ENCODE data around the gene MBD3L3. TPM values are rescaled to one million over a fixed set of nuclear protein-coding genes. Genes with fewer than 3 reads are reported as not detected.
"Not testable (repeated sequence)": the region's sequence is repeated elsewhere in the genome, so short reads cannot be mapped to it uniquely, and the experiment has no call there.

MBD3L3 gene
- total RNA-seq, 4 donors from 2014 or later: not detected

DNA sequence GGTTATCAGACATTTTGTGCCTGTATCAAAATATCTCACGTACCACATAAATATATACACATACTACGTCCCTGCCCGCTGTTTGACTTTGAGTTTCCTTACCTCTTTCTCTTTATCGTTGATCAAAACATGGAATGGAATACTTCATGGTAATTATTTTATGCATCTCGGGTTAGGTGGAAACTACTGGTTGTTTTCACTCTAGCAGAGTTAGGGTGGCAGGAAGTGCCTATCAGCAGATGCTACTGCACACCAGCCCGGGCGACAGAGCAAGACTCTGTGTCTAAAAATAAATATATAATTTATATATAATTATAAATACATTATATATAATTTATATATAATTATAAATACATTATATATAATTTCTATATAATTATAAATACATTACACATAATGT lies 5.6 kb downstream of the MBD3L3 start:
- H3K27ac ChIP-seq; H3K27me3 ChIP-seq; DNase-seq; H3K4me1 ChIP-seq; ATAC-seq; in situ Hi-C loops (cut with MboI; ENCODE audit: low sequenced_read_pairs in 4 of 4); intact Hi-C loops (cut with DNase I; ENCODE audit: low total_unique reads); H3K36me3 ChIP-seq; H3K9me3 ChIP-seq; H3K4me3 ChIP-seq: not testable (repeated sequence)

- H3K27ac ChIP-seq; H3K27me3 ChIP-seq; DNase-seq; intact Hi-C loops (cut with DNase I; ENCODE audit: low total_unique reads); ATAC-seq; H3K9me3 ChIP-seq; in situ Hi-C loops (cut with MboI; ENCODE audit: low sequenced_read_pairs in 4 of 4); H3K4me3 ChIP-seq; H3K36me3 ChIP-seq; H3K4me1 ChIP-seq: not testable (repeated sequence)
These were observed 7.1 kb downstream of the MBD3L3 start for GRCh38 chr19:7051421-7051820.

- DNase-seq; H3K27ac ChIP-seq; intact Hi-C loops (cut with DNase I; ENCODE audit: low total_unique reads); H3K4me1 ChIP-seq; ATAC-seq; H3K36me3 ChIP-seq; H3K9me3 ChIP-seq; H3K4me3 ChIP-seq; H3K27me3 ChIP-seq; in situ Hi-C loops (cut with MboI; ENCODE audit: low sequenced_read_pairs in 4 of 4): not testable (repeated sequence)
These were observed 9.5 kb downstream of the MBD3L3 start, which contains the start of gene MBD3L2 for GRCh38 chr19:7049021-7049420. Gene MBD3L2 (plus strand): TSS chr19:7049321. CDS start chr19:7049374, 53 bp downstream.

- H3K4me3 ChIP-seq; ATAC-seq; H3K4me1 ChIP-seq; H3K27me3 ChIP-seq; H3K27ac ChIP-seq; H3K36me3 ChIP-seq; in situ Hi-C loops (cut with MboI; ENCODE audit: low sequenced_read_pairs in 4 of 4); H3K9me3 ChIP-seq; intact Hi-C loops (cut with DNase I; ENCODE audit: low total_unique reads); DNase-seq: not testable (repeated sequence)
These were observed 16.9 kb downstream of the MBD3L3 start for GRCh38 chr19:7041563-7041962.

GRCh38 chr19:7040079-7040478 lies 18.4 kb downstream of the MBD3L3 start, which contains the start of gene MBD3L4:
Gene MBD3L4 (minus strand): TSS chr19:7040179. CDS start chr19:7040144, 35 bp downstream.
- H3K27me3 ChIP-seq; H3K9me3 ChIP-seq; H3K27ac ChIP-seq; H3K4me1 ChIP-seq; DNase-seq; H3K4me3 ChIP-seq; H3K36me3 ChIP-seq; intact Hi-C loops (cut with DNase I; ENCODE audit: low total_unique reads); ATAC-seq; in situ Hi-C loops (cut with MboI; ENCODE audit: low sequenced_read_pairs in 4 of 4): not testable (repeated sequence)

- ATAC-seq; H3K4me3 ChIP-seq; in situ Hi-C loops (cut with MboI; ENCODE audit: low sequenced_read_pairs in 4 of 4); H3K27ac ChIP-seq; H3K4me1 ChIP-seq; H3K9me3 ChIP-seq; DNase-seq; H3K27me3 ChIP-seq; intact Hi-C loops (cut with DNase I; ENCODE audit: low total_unique reads); H3K36me3 ChIP-seq: not testable (repeated sequence)
These were observed 28.2 kb downstream of the MBD3L3 start, which contains the start of gene MBD3L5 for GRCh38 chr19:7030278-7030677. Gene MBD3L5 (plus strand): TSS chr19:7030578. CDS start chr19:7030612, 34 bp downstream.

DNA sequence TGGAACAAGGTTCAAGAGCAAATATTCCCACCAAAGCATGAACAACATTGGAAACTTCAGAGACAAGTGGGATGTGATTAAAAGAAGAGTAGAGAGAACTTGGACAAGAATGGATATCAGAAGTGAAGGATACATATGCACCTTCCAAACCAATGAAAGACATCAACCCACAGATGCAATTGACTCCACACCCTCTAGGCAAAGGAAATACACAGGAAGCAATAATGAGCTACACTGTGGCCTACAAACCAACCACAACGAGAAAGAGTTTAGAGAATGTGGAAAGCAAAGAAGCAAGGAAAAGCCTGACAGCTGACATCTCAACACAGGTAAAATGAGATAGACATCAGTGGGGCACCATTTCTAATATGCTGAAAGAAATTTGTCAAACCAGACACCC lies 29.7 kb downstream of the MBD3L3 start:
- H3K4me3 ChIP-seq; DNase-seq; H3K36me3 ChIP-seq; H3K9me3 ChIP-seq; intact Hi-C loops (cut with DNase I; ENCODE audit: low total_unique reads); ATAC-seq; H3K4me1 ChIP-seq; H3K27ac ChIP-seq; in situ Hi-C loops (cut with MboI; ENCODE audit: low sequenced_read_pairs in 4 of 4); H3K27me3 ChIP-seq: not testable (repeated sequence)

GRCh38 chr19:7021331-7021730 lies 37.1 kb downstream of the MBD3L3 start, which contains the start of gene MBD3L2B:
Gene MBD3L2B (minus strand): TSS chr19:7021431. CDS start chr19:7021397, 34 bp downstream.
- ATAC-seq; H3K36me3 ChIP-seq; H3K27ac ChIP-seq; H3K4me1 ChIP-seq; H3K4me3 ChIP-seq; in situ Hi-C loops (cut with MboI; ENCODE audit: low sequenced_read_pairs in 4 of 4); DNase-seq; H3K27me3 ChIP-seq; intact Hi-C loops (cut with DNase I; ENCODE audit: low total_unique reads); H3K9me3 ChIP-seq: not testable (repeated sequence)

- Histone ChIP-seq H3K4me3 (no peak overlapping the region), H3K4me1 (no peaks in the 10 kb centered on the region), H3K27me3 (no peaks in the 10 kb centered on the region), H3K27ac (no peak overlapping the region), H3K9me3 (no peaks in the 10 kb centered on the region), H3K36me3 (no peaks in the 10 kb centered on the region)
- ATAC-seq: no peak
- in situ Hi-C loops (cut with MboI; ENCODE audit: low sequenced_read_pairs in 4 of 4): no loop called here
- TF ChIP-seq POLR2A (IDR thresholded peaks at IDR 0.05) (no peak), CTCF (IDR thresholded peaks at IDR 0.05 in 4 of 5, conservative IDR thresholded peaks at IDR 0.05 in 1 of 5) (no peak)
- no peak for DNase-seq
- intact Hi-C loops (cut with DNase I; ENCODE audit: low total_unique reads): no loop called here
These were observed 39.6 kb downstream of the MBD3L3 start for GRCh38 chr19:7018828-7019227.

Measured in gastrocnemius medialis (tissue), 4 donors.